ENCODE results near the gene FBXO47. TPM values are rescaled to one million over a fixed set of nuclear protein-coding genes. Genes with fewer than 3 reads are reported as not detected.

Gene FBXO47
- total and polyA plus RNA-seq, 9 of the 15 experiments (the other 6 are each of a cell fraction or from before 2014, with no cell fraction given) = not detected

GRCh38 chr17:39014795-39015545, 47.8 kb upstream of the FBXO47 start (continued):
- TF ChIP-seq ZBTB40 (IDR thresholded peaks at IDR 0.05) = 0 out of 2 replicates have a peak, but pooled peaks have one; percentile 12
- no peak for TF ChIP-seq ZBTB40 (CRISPR knock-in tag; IDR thresholded peaks at IDR 0.05)
- TF ChIP-seq ZNF639 (CRISPR knock-in tag; conservative IDR thresholded peaks at IDR 0.05 in 1 of 2, IDR thresholded peaks at IDR 0.05 in 1 of 2) = peak in 1 of 2 experiments; percentile 68; a peak in 1 of 4 replicates
- peak; percentile 32; the same call in 1 of the 2 replicates for TF ChIP-seq PTTG1 (tag; IDR thresholded peaks at IDR 0.05; ENCODE audit: low read depth)
- TF ChIP-seq CBFA2T3 (IDR thresholded peaks at IDR 0.05) = peak; percentile 68
- TF ChIP-seq PKNOX1 (IDR thresholded peaks at IDR 0.05) = peak; percentile 58
- TF ChIP-seq CBFB (CRISPR knock-in tag; IDR thresholded peaks at IDR 0.05) = no peak
- peak; percentile 28; the same call in 1 of the 2 replicates for TF ChIP-seq ZNF140 (CRISPR knock-in tag; IDR thresholded peaks at IDR 0.05)
- 0 out of 2 replicates have a peak, but pooled peaks have one; percentile 19 for TF ChIP-seq GTF2A2 (tag; IDR thresholded peaks at IDR 0.05)
- TF ChIP-seq SMAD4 (CRISPR knock-in tag; conservative IDR thresholded peaks at IDR 0.05) = peak; percentile 75
- no peak for TF ChIP-seq ZFP30 (CRISPR knock-in tag; IDR thresholded peaks at IDR 0.05; ENCODE audit: borderline replicate concordance)
- 0 out of 2 replicates have a peak, but pooled peaks have one; percentile 60 for TF ChIP-seq CREM (IDR thresholded peaks at IDR 0.05; ENCODE audit: low read depth)
- peak; percentile 45; the same call in 1 of the 2 replicates for TF ChIP-seq ZNF589 (CRISPR knock-in tag; IDR thresholded peaks at IDR 0.05; ENCODE audit: low read depth)
- TF ChIP-seq SMARCA4 (IDR thresholded peaks at IDR 0.05) = peak; percentile 11; the same call in 1 of the 2 replicates
- 0 out of 2 replicates have a peak, but pooled peaks have one; percentile 13 for TF ChIP-seq KLF6 (CRISPR knock-in tag; IDR thresholded peaks at IDR 0.05; ENCODE audit: borderline replicate concordance)
- TF ChIP-seq ZNF551 (CRISPR knock-in tag; IDR thresholded peaks at IDR 0.05) = no peak
- 0 out of 2 replicates have a peak, but pooled peaks have one; percentile 49 for TF ChIP-seq SMARCA5 (IDR thresholded peaks at IDR 0.05)

Measured in K562 (cell line).